Vagina (tissue), 2 donors: ENCODE measurements around the gene NME8.
A peak's percentile ranks its signal among the peaks of the same experiment; 100 is the strongest.

Experiments used
- CTCF ChIP-seq, 3 experiments: fragments of 450-650 bp in 2 of 3; fragments of 200-600 bp in 1 of 3; sonication (generic) in 1 of 3; IDR thresholded peaks; one replicate each; pipeline ENCODE4 v1.5.1; 2017 to 2019; ENCODE audit warnings: antibody characterized with exemption in 3 of 3, mild to moderate bottlenecking in 2 of 3, moderate library complexity in 2 of 3
- POLR2A ChIP-seq, 2 donors: fragments of 450-650 bp; IDR thresholded peaks; one replicate each; pipeline ENCODE4 v1.6.1; 2017; ENCODE audit warnings: antibody characterized with exemption in 2 of 2, mild to moderate bottlenecking in 2 of 2, moderate library complexity in 2 of 2

GRCh38 chr7:37916673-37917660 is 68.6 kb downstream of the NME8 start, which contains the start of gene SFRP4:
- TF ChIP-seq CTCF (IDR thresholded peaks at IDR 0.05) (peak in 2 of 3 experiments; percentile 56 to 67), POLR2A (IDR thresholded peaks at IDR 0.05) (peak in 1 of 2 donors; percentile 53)
